GM23248 (cell line): Measurements from ENCODE around the gene CDH16. TPM values are rescaled to one million over a fixed set of nuclear protein-coding genes. Genes with fewer than 3 reads are reported as not detected.

Experiments used
- DNase-seq: peaks from one replicate; pipeline ENCODE4 v3.0.0-alpha.2; 2015
- H2AFZ ChIP-seq: fragments of 200-600 bp; sonication (generic); 2 replicates; pipeline ENCODE4 v1.6.1; 2016; ENCODE audit warnings: antibody characterized with exemption
- H3F3A ChIP-seq: fragments of 200-600 bp; sonication (generic); 2 replicates; pipeline ENCODE4 v1.6.1; 2016; ENCODE audit warnings: mild to moderate bottlenecking, antibody characterized with exemption, mixed run types; ENCODE audit not compliant: insufficient read depth
- H3K27ac ChIP-seq: fragments of 200-600 bp; sonication (generic); 2 replicates; pipeline ENCODE4 v1.5.1; 2016; ENCODE audit warnings: mild to moderate bottlenecking
- H3K27me3 ChIP-seq: fragments of 200-600 bp; sonication (generic); replicated peaks from 2 replicates; pipeline ENCODE4 v1.6.1; 2016; ENCODE audit warnings: mild to moderate bottlenecking; ENCODE audit not compliant: insufficient read depth
- H3K36me3 ChIP-seq: fragments of 200-600 bp; sonication (generic); 2 replicates; pipeline ENCODE4 v1.6.1; 2016; ENCODE audit warnings: low read depth, mild to moderate bottlenecking
- H3K4me1 ChIP-seq: fragments of 200-600 bp; sonication (generic); 2 replicates; pipeline ENCODE4 v1.6.1; 2016; ENCODE audit warnings: mild to moderate bottlenecking; ENCODE audit not compliant: insufficient read depth
- H3K4me2 ChIP-seq: fragments of 200-600 bp; sonication (generic); one replicate; pipeline ENCODE4 v1.6.1; 2016; ENCODE audit warnings: mild to moderate bottlenecking; ENCODE audit not compliant: unreplicated experiment
- H3K4me3 ChIP-seq: fragments of 200-600 bp; sonication (generic); 2 replicates; pipeline ENCODE4 v1.5.1; 2016; ENCODE audit warnings: mild to moderate bottlenecking
- H3K79me2 ChIP-seq: fragments of 200-600 bp; sonication (generic); 2 replicates; pipeline ENCODE4 v1.6.1; 2016; ENCODE audit warnings: mild to moderate bottlenecking; ENCODE audit not compliant: insufficient read depth
- H3K9ac ChIP-seq: fragments of 200-600 bp; sonication (generic); 2 replicates; pipeline ENCODE4 v1.6.1; 2016; ENCODE audit warnings: mild to moderate bottlenecking
- H3K9me2 ChIP-seq: fragments of 200-600 bp; sonication (generic); 2 replicates; pipeline ENCODE4 v1.6.1; 2016; ENCODE audit warnings: mixed run types, mild to moderate bottlenecking, moderate library complexity; ENCODE audit not compliant: insufficient read depth
- H3K9me3 ChIP-seq: fragments of 200-600 bp; sonication (generic); one replicate; pipeline ENCODE4 v1.6.1; 2017; ENCODE audit warnings: low read depth
- H4K20me1 ChIP-seq: fragments of 200-600 bp; sonication (generic); 2 replicates; pipeline ENCODE4 v1.6.0; 2016; ENCODE audit not compliant: insufficient read depth
- EZH2 ChIP-seq: fragments of 200-600 bp; sonication (generic); IDR thresholded peaks from 2 replicates; pipeline ENCODE4 v1.6.1; 2018; ENCODE audit warnings: antibody characterized with exemption, mild to moderate bottlenecking; ENCODE audit not compliant: insufficient read depth, poor library complexity, severe bottlenecking
- EZH2phosphoT487 ChIP-seq: fragments of 200-600 bp; sonication (generic); IDR thresholded peaks from 2 replicates; pipeline ENCODE4 v1.6.1; 2018; ENCODE audit warnings: antibody characterized with exemption, moderate library complexity, mild to moderate bottlenecking, low read depth; ENCODE audit not compliant: insufficient read depth
- WGBS, 2 experiments: methylation state at CpG; one replicate each; pipeline ENCODE4 v1.1.6; 2015 to 2017; ENCODE audit warnings: low lambda C conversion rate in 2 of 2, low coverage in 1 of 2; ENCODE audit errors: missing lambda C conversion rate in 2 of 2; 5-methylcytosine and 5-hydroxymethylcytosine counted together
- in situ Hi-C: fragments of 300-500 bp; cut with MboI; formaldehyde crosslinking; loops from 2 replicates; pipeline ENCODE4 v1.15.0; 2020
- polyA plus RNA-seq: library from polyadenylated mRNA; unstranded; fragments of >200 nt; fragmentation: Nextera tagmentation; extraction: Ambion mirVana; gene quantifications from 2 replicates; pipeline ENCODE4 v1.2.1, GENCODE V29; 2016
- total RNA-seq: library from RNA; depleted of rRNA; stranded (reverse); fragments of >200 nt; shearing (Covaris generic); gene quantifications from 2 replicates; pipeline ENCODE4 v1.2.3, GENCODE V29; 2014; rRNA removed

The CDH16 gene
- total and polyA plus RNA-seq, 2 experiments from 2014 or later, result not detected

DNA sequence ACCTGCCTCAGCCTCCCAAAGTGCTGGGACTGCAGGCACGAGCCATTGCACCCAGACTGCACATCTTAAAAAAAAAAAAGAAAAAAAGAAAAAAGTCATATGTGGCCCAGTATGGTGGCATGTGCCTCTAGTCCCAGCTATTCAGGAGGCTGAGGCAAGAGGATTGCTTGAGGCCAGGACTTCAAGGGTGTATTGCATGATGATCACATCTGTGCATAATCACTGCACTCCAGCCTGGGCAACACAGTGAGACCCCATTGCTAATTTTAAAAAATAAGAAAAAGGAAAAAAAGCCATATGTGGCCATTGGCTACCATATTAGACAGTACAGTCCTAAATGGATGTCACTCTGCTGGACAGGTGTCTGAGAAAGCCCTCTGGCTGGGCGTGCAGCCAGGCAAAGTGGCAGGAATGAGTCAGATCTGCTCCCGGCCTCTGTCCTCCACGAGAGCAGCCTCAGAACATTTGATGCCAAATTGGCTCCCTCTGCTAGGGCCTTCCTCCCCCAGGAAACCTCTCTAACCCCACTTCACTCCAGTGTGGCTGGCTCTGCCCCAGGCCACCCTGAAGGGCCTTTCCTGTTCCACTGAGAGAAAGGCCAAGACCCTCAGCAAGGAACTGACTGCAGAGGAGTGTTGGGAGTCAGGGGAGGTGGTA lies 59.8 kb downstream of the CDH16 start:
- H3K36me3 ChIP-seq, result no peaks in the 10 kb centered on the region
- no peak overlapping the region for H2AFZ ChIP-seq
- peak; percentile 81 for DNase-seq
- H3K9ac ChIP-seq, result no peak overlapping the region
- no peaks in the 10 kb centered on the region for H3K9me2 ChIP-seq
- no peaks in the 10 kb centered on the region for H3K27me3 ChIP-seq
- H3F3A ChIP-seq, result no peaks in the 10 kb centered on the region
- no peak overlapping the region for H3K4me2 ChIP-seq
- H3K4me3 ChIP-seq, result no peak overlapping the region
- TF ChIP-seq EZH2phosphoT487 (no peak), EZH2 (no peak)
- H3K9me3 ChIP-seq, result no peaks in the 10 kb centered on the region
- in situ Hi-C loops, result loop anchor here (25.0 kb wide), 1 partner anchor 447 kb away; no protein-coding TSS in a partner anchor
- H3K4me1 ChIP-seq, result no peaks in the 10 kb centered on the region
- WGBS, 2 experiments, result 26 to 29% methylated on average over 4 of the region's 4 CpGs
- H4K20me1 ChIP-seq, result no peaks in the 10 kb centered on the region
- H3K27ac ChIP-seq, result no peak overlapping the region
- no peaks in the 10 kb centered on the region for H3K79me2 ChIP-seq

Other genes starting within 250 kb of the CDH16 start
- 19.5 and 21.1 TPM in 2 replicates for gene CMTM4, start 222.1 kb downstream of the CDH16 start, total RNA-seq
- gene CMTM4, start 222.1 kb downstream of the CDH16 start, polyA plus RNA-seq, result 3.2 and 3.5 TPM in 2 replicates
- gene DYNC1LI2, start 167.3 kb downstream of the CDH16 start, total RNA-seq, result 80.6 and 89.2 TPM in 2 replicates
- gene DYNC1LI2, start 167.3 kb downstream of the CDH16 start, polyA plus RNA-seq, result 173 TPM in 2 replicates
- gene TERB1, start 117.3 kb downstream of the CDH16 start, total RNA-seq, result not detected in 2 replicates
- not detected in 2 replicates for gene TERB1, start 117.3 kb downstream of the CDH16 start, polyA plus RNA-seq
- gene NAE1, start 87.9 kb downstream of the CDH16 start, total RNA-seq, result 92.5 and 106 TPM in 2 replicates
- gene NAE1, start 87.9 kb downstream of the CDH16 start, polyA plus RNA-seq, result 86.3 and 90.1 TPM in 2 replicates
- 0.65 TPM in 1 of 2 replicates, not detected in the other for gene CA7, start 74.5 kb downstream of the CDH16 start, total RNA-seq
- not detected in 2 replicates for gene CA7, start 74.5 kb downstream of the CDH16 start, polyA plus RNA-seq
- 3.9 and 38.2 TPM in 2 replicates for gene PDP2, start 38.4 kb downstream of the CDH16 start, total RNA-seq
- 2.5 and 3.3 TPM in 2 replicates for gene PDP2, start 38.4 kb downstream of the CDH16 start, polyA plus RNA-seq
- 0.22 and 1.1 TPM in 2 replicates for gene RRAD, start 6.7 kb upstream of the CDH16 start, total RNA-seq
- 0.70 and 0.76 TPM in 2 replicates for gene RRAD, start 6.7 kb upstream of the CDH16 start, polyA plus RNA-seq
- gene CIAO2B, start 15.5 kb upstream of the CDH16 start, total RNA-seq, result 76.1 and 111 TPM in 2 replicates
- gene CIAO2B, start 15.5 kb upstream of the CDH16 start, polyA plus RNA-seq, result 173 and 182 TPM in 2 replicates
- gene CES2, start 16.6 kb upstream of the CDH16 start, total RNA-seq, result 32.3 and 46.8 TPM in 2 replicates
- gene CES2, start 16.6 kb upstream of the CDH16 start, polyA plus RNA-seq, result 33.9 and 37.6 TPM in 2 replicates
- not detected in 2 replicates for gene CES3, start 42.4 kb upstream of the CDH16 start, total RNA-seq
- gene CES3, start 42.4 kb upstream of the CDH16 start, polyA plus RNA-seq, result not detected in 2 replicates
- 4.6 and 5.0 TPM in 2 replicates for gene CES4A, start 69.7 kb upstream of the CDH16 start, total RNA-seq
- gene CES4A, start 69.7 kb upstream of the CDH16 start, polyA plus RNA-seq, result 2.6 and 4.5 TPM in 2 replicates
- 53.3 and 63.2 TPM in 2 replicates for gene CBFB, start 110.3 kb upstream of the CDH16 start, total RNA-seq
- gene CBFB, start 110.3 kb upstream of the CDH16 start, polyA plus RNA-seq, result 52.3 and 56.1 TPM in 2 replicates
- 22.3 and 24.4 TPM in 2 replicates for gene PHAF1, start 191.1 kb upstream of the CDH16 start, total RNA-seq
- gene PHAF1, start 191.1 kb upstream of the CDH16 start, polyA plus RNA-seq, result 14.3 and 15.2 TPM in 2 replicates
- 73.2 and 88.0 TPM in 2 replicates for gene B3GNT9, start 232.1 kb upstream of the CDH16 start, total RNA-seq
- gene B3GNT9, start 232.1 kb upstream of the CDH16 start, polyA plus RNA-seq, result 24.3 and 24.8 TPM in 2 replicates
- gene TRADD, start 241.0 kb upstream of the CDH16 start, total RNA-seq, result 44.6 and 46.2 TPM in 2 replicates
- gene TRADD, start 241.0 kb upstream of the CDH16 start, polyA plus RNA-seq, result 25.9 and 28.1 TPM in 2 replicates
- gene FBXL8, start 241.1 kb upstream of the CDH16 start, total RNA-seq, result 22.5 and 24.0 TPM in 2 replicates
- gene FBXL8, start 241.1 kb upstream of the CDH16 start, polyA plus RNA-seq, result 9.8 and 10.3 TPM in 2 replicates
- 6.4 and 10.8 TPM in 2 replicates for gene HSF4, start 245.9 kb upstream of the CDH16 start, total RNA-seq
- gene HSF4, start 245.9 kb upstream of the CDH16 start, polyA plus RNA-seq, result 1.8 and 3.0 TPM in 2 replicates